Transverse colon (tissue), 3 donors: ENCODE measurements around the gene IKZF3.

Experiments used
- POLR2A ChIP-seq: fragments of 450-650 bp; IDR thresholded peaks from one replicate; pipeline ENCODE4 v1.6.1; 2016; ENCODE audit warnings: antibody characterized with exemption, mild to moderate bottlenecking, moderate library complexity
- TF ChIP-seq, protein P1 (sequence below), 5 experiments: fragments of 200-600 bp in 3 of 5; fragments of 450-650 bp in 2 of 5; sonication (generic) in 3 of 5; IDR thresholded peaks; 1 replicate in 2 of 5; 2 replicates in 3 of 5; pipeline ENCODE4 v1.5.1; 2016 to 2017; ENCODE audit warnings: antibody characterized with exemption in 5 of 5, inconsistent platforms in 3 of 5, mild to moderate bottlenecking in 2 of 5, moderate library complexity in 1 of 5

DNA sequence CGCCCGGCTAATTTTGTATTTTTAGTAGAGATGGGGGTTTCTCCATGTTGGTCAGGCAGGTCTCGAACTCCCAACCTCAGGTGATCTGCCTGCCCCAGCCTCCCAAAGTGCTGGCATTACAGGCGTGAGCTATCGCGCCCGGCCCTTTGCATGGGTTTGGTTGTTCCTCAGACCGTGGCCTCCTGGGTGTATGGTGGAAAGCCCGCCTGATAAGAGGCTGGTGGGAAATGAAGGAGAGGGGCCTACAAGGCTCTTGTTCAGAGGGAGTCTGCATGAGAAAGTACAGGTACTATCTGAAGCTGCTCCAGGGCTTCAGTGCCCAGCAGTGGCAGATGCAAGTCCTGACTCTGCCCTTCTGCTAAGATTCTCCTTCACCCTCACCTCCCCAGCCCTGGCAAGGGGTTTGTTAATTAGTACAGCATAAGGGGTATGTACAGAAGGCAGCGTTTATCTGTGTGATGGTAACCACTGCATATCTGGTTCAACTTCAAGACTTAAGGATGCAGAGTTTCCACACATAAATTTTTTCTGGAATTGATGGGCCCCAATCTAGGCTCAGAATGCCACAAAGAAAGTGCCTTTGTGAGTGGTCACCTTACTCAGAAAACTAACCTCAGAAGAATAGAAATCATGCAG lies 102.1 kb downstream of the IKZF3 start:
- TF ChIP-seq, protein P1, sequence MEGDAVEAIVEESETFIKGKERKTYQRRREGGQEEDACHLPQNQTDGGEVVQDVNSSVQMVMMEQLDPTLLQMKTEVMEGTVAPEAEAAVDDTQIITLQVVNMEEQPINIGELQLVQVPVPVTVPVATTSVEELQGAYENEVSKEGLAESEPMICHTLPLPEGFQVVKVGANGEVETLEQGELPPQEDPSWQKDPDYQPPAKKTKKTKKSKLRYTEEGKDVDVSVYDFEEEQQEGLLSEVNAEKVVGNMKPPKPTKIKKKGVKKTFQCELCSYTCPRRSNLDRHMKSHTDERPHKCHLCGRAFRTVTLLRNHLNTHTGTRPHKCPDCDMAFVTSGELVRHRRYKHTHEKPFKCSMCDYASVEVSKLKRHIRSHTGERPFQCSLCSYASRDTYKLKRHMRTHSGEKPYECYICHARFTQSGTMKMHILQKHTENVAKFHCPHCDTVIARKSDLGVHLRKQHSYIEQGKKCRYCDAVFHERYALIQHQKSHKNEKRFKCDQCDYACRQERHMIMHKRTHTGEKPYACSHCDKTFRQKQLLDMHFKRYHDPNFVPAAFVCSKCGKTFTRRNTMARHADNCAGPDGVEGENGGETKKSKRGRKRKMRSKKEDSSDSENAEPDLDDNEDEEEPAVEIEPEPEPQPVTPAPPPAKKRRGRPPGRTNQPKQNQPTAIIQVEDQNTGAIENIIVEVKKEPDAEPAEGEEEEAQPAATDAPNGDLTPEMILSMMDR (IDR thresholded peaks at IDR 0.05): no peak
- no peak for TF ChIP-seq POLR2A
